PC-3 (cell line): ENCODE data around the gene MYH4. TPM values are rescaled to one million over a fixed set of nuclear protein-coding genes. Genes with fewer than 3 reads are reported as not detected.

Source experiments
- ATAC-seq: fragments of 200-7000 bp; cut with Tn5 transposase; 2 replicates; pipeline ENCODE4 v1.9.1; 2020; ENCODE audit warnings: mild to moderate bottlenecking, moderate library complexity
- BruUV-seq: library from RNA; stranded (reverse); fragments of 400-500 nt; replicated peaks from 2 replicates; lab custom pipeline; 2021; lab: Mats Ljungman, UMichigan
- CTCF ChIA-PET: fragments of 300-600 bp; sonication (Branson Sonifier 250); formaldehyde crosslinking; loops from one replicate; lab custom pipeline; 2022; ENCODE audit warnings: antibody characterized with exemption; lab: Charles Lee
- POLR2A ChIA-PET: fragments of 300-600 bp; sonication (Branson Sonifier 250); formaldehyde crosslinking; loops from one replicate; lab custom pipeline; 2022; ENCODE audit warnings: antibody characterized with exemption; ENCODE audit not compliant: unreplicated experiment; lab: Charles Lee
- DNase-seq: peaks from one replicate; pipeline ENCODE4 v3.0.0-alpha.2; 2015
- H2AFZ ChIP-seq: fragments of 300-600 bp; sonication (generic); 2 replicates; pipeline ENCODE4 v1.6.0; 2016; ENCODE audit warnings: antibody characterized with exemption, low read length
- H3F3A ChIP-seq: fragments of 300-600 bp; sonication (generic); one replicate; pipeline ENCODE4 v1.6.0; 2017; ENCODE audit warnings: antibody characterized with exemption, low read length, control low read depth, mild to moderate bottlenecking; ENCODE audit not compliant: unreplicated experiment
- H3K27ac ChIP-seq: fragments of 300-600 bp; sonication (generic); 2 replicates; pipeline ENCODE4 v1.5.1; 2016; ENCODE audit warnings: mild to moderate bottlenecking, low read length
- H3K27me3 ChIP-seq: fragments of 300-600 bp; sonication (generic); 2 replicates; pipeline ENCODE4 v1.6.1; 2016; ENCODE audit warnings: low read length, mixed read lengths
- H3K36me3 ChIP-seq: fragments of 300-600 bp; sonication (generic); 2 replicates; pipeline ENCODE4 v1.6.1; 2016; ENCODE audit warnings: low read depth, mixed run types, low read length, mixed read lengths
- H3K4me1 ChIP-seq: fragments of 300-600 bp; sonication (generic); 2 replicates; pipeline ENCODE4 v1.5.1; 2016; ENCODE audit warnings: low read length; ENCODE audit not compliant: insufficient read depth
- H3K4me2 ChIP-seq: fragments of 300-600 bp; sonication (generic); 2 replicates; pipeline ENCODE4 v1.6.0; 2016; ENCODE audit warnings: low read length
- H3K4me3 ChIP-seq: fragments of 300-600 bp; sonication (generic); 2 replicates; pipeline ENCODE4 v1.5.1; 2016; ENCODE audit warnings: mild to moderate bottlenecking, low read length, mixed read lengths
- H3K79me2 ChIP-seq: fragments of 300-600 bp; sonication (generic); 2 replicates; pipeline ENCODE4 v1.6.1; 2017; ENCODE audit warnings: low read length, mixed read lengths
- H3K9ac ChIP-seq: fragments of 300-600 bp; sonication (generic); 2 replicates; pipeline ENCODE4 v1.6.0; 2016; ENCODE audit warnings: mild to moderate bottlenecking, low read length
- H3K9me2 ChIP-seq: fragments of 300-600 bp; sonication (generic); replicated peaks from 2 replicates; pipeline ENCODE4 v1.6.1; 2016; ENCODE audit warnings: mixed run types, low read length, mixed read lengths
- H3K9me3 ChIP-seq: fragments of 300-600 bp; sonication (generic); 2 replicates; pipeline ENCODE4 v1.6.1; 2016; ENCODE audit warnings: low read length, mixed read lengths
- H4K20me1 ChIP-seq: fragments of 300-600 bp; sonication (generic); 2 replicates; pipeline ENCODE4 v1.6.1; 2016; ENCODE audit warnings: low read length, mixed read lengths
- EZH2 ChIP-seq: fragments of 300-600 bp; sonication (generic); IDR thresholded peaks from one replicate; pipeline ENCODE4 v1.6.1; 2017; ENCODE audit warnings: antibody characterized with exemption, mild to moderate bottlenecking, low read length; ENCODE audit not compliant: unreplicated experiment
- EZH2phosphoT487 ChIP-seq: fragments of 300-600 bp; sonication (generic); IDR thresholded peaks from 2 replicates; pipeline ENCODE4 v1.6.1; 2018; ENCODE audit warnings: mild to moderate bottlenecking, antibody characterized with exemption, low read length, borderline replicate concordance
- intact Hi-C: fragments of 100-400 bp; cut with micrococcal nuclease; formaldehyde crosslinking; loops from 2 replicates; pipeline ENCODE4 v1.9.0; 2023
- total RNA-seq: library from RNA; depleted of rRNA; stranded (reverse); fragments of >200 nt; gene quantifications from 2 replicates; pipeline ENCODE4 v1.2.3, GENCODE V29; 2014
- TF ChIP-seq, protein P1 (sequence below): fragments of 300-600 bp; sonication (generic); conservative IDR thresholded peaks from 2 replicates; pipeline ENCODE4 v1.5.1; 2017; ENCODE audit warnings: antibody characterized with exemption, low read depth, mild to moderate bottlenecking, low read length

Gene MYH4
- total RNA-seq, 1 experiment from 2014 or later: not detected

DNA sequence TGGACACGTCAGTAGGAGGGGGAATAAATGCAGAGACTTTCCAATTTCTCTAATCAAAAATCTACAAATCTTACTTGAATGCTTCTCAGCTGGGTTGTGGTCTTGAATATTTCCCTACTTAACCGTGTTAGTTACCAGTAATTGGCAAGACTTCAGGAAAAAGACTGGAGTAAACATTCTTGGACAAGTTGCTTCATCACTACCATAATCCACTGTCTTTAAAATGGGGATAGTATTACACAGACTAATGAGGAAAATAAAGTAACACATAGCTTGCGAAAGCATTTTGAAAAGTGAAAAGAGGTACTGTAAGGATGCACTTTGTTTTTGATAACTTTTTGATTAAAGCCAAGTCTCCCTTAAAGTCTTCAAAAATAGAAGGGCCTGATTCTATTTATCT is 30.6 kb upstream of the MYH4 start:
- no peaks in the 10 kb centered on the region for H3K36me3 ChIP-seq
- H3K4me1 ChIP-seq: no peaks in the 10 kb centered on the region
- no peak overlapping the region for H3K27ac ChIP-seq
- H3K79me2 ChIP-seq: no peaks in the 10 kb centered on the region
- H4K20me1 ChIP-seq: no peaks in the 10 kb centered on the region
- CTCF ChIA-PET: no interaction called here
- intact Hi-C loops: no loop called here
- H3K9me2 ChIP-seq: no peaks in the 10 kb centered on the region
- H3K9ac ChIP-seq: no peak overlapping the region
- H3K9me3 ChIP-seq: no peaks in the 10 kb centered on the region
- DNase-seq (no peak), ATAC-seq (no peak)
- no peaks in the 10 kb centered on the region for H3F3A ChIP-seq
- no TSS peak for BruUV-seq
- no peak overlapping the region for H3K4me2 ChIP-seq
- H3K27me3 ChIP-seq: peaks cover 13% of the 10 kb centered on the region; the same call in 1 of the 2 replicates
- no peak overlapping the region for H2AFZ ChIP-seq
- POLR2A ChIA-PET: no interaction called here
- no peak for TF ChIP-seq EZH2phosphoT487
- H3K4me3 ChIP-seq: no peak overlapping the region

DNA sequence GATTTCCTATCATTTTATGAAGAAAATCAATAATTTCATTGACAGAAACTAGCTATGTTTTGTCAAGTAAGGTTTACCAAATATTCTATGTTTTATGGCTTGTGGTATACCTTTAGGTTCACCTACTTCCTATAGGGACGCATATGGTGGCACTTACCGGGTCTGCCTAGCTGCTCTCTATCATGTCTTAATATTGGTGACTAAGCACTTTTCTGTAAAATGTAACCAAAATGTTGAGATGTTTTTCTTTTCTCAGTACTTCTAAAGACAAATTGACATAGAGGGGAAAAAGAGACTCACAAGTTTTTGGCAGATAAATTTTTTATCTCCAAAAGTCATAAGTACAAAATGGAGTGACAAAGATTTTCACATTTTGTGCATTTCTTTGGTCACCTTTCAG is 22.6 kb upstream of the MYH4 start:
- ATAC-seq: no peak

DNA sequence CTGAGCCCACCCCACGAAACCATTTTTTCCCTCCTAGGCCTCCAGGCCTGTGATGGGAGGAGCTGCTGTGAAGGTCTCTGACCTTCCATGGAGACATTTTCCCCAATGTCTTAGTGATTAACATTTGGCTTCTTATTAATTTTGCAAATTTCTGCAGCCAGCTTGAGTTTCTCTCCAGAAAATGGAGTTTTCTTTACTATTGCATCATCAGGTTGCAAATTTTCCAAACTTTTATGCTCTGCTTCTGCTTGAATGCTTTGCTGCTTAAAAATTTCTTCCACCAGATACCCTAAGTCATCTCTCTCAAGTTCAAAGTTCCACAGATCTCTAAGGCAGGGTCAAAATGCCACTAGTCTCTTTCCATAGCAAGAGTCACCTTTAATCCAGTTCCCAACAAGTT is 12.9 kb upstream of the MYH4 start:
- H3K27me3 ChIP-seq: no peaks in the 10 kb centered on the region
- no peaks in the 10 kb centered on the region for H3K79me2 ChIP-seq
- no peak overlapping the region for H3K4me2 ChIP-seq
- no peaks in the 10 kb centered on the region for H3F3A ChIP-seq
- no peaks in the 10 kb centered on the region for H3K9me3 ChIP-seq
- H3K4me1 ChIP-seq: no peaks in the 10 kb centered on the region
- no TSS peak for BruUV-seq
- H3K9ac ChIP-seq: no peak overlapping the region
- intact Hi-C loops: no loop called here
- POLR2A ChIA-PET: no interaction called here
- no peaks in the 10 kb centered on the region for H3K36me3 ChIP-seq
- DNase-seq (no peak), ATAC-seq (no peak)
- CTCF ChIA-PET: no interaction called here
- no peaks in the 10 kb centered on the region for H3K9me2 ChIP-seq
- no peak overlapping the region for H3K4me3 ChIP-seq
- H2AFZ ChIP-seq: no peak overlapping the region
- no peaks in the 10 kb centered on the region for H4K20me1 ChIP-seq
- TF ChIP-seq EZH2: no peak
- TF ChIP-seq, protein P1, sequence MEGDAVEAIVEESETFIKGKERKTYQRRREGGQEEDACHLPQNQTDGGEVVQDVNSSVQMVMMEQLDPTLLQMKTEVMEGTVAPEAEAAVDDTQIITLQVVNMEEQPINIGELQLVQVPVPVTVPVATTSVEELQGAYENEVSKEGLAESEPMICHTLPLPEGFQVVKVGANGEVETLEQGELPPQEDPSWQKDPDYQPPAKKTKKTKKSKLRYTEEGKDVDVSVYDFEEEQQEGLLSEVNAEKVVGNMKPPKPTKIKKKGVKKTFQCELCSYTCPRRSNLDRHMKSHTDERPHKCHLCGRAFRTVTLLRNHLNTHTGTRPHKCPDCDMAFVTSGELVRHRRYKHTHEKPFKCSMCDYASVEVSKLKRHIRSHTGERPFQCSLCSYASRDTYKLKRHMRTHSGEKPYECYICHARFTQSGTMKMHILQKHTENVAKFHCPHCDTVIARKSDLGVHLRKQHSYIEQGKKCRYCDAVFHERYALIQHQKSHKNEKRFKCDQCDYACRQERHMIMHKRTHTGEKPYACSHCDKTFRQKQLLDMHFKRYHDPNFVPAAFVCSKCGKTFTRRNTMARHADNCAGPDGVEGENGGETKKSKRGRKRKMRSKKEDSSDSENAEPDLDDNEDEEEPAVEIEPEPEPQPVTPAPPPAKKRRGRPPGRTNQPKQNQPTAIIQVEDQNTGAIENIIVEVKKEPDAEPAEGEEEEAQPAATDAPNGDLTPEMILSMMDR: no peak
- no peak for TF ChIP-seq EZH2phosphoT487
- no peak overlapping the region for H3K27ac ChIP-seq

More for the DNA sequence above, 22.6 kb upstream of the MYH4 start:
- H3K9me2 ChIP-seq: no peaks in the 10 kb centered on the region
- TF ChIP-seq, protein P1: no peak
- TF ChIP-seq EZH2phosphoT487 (no peak), EZH2 (no peak)
- H3F3A ChIP-seq: no peaks in the 10 kb centered on the region
- no peaks in the 10 kb centered on the region for H3K27me3 ChIP-seq
- H3K4me1 ChIP-seq: no peaks in the 10 kb centered on the region
- H3K36me3 ChIP-seq: no peaks in the 10 kb centered on the region
- H3K79me2 ChIP-seq: no peaks in the 10 kb centered on the region
- ChIA-PET CTCF (no interaction called here), POLR2A (no interaction called here)
- DNase-seq: no peak
- no peak overlapping the region for H3K4me3 ChIP-seq
- no peak overlapping the region for H3K27ac ChIP-seq
- no peaks in the 10 kb centered on the region for H4K20me1 ChIP-seq
- H3K4me2 ChIP-seq: no peak overlapping the region
- no peaks in the 10 kb centered on the region for H3K9me3 ChIP-seq
- intact Hi-C loops: no loop called here
- no peak overlapping the region for H3K9ac ChIP-seq
- no TSS peak for BruUV-seq
- no peak overlapping the region for H2AFZ ChIP-seq
